T-helper 9 cell (primary cell): ENCODE measurements around the gene ASAP2.

Source experiments
- DNase-seq: peaks from one replicate; pipeline ENCODE4 v3.0.0-alpha.2; 2020

The ASAP2 gene

GRCh38 chr2:9410108-9410507 is 203.5 kb downstream of the ASAP2 start:
- no peak for DNase-seq

GRCh38 chr2:9412781-9413180 is 206.2 kb downstream of the ASAP2 start:
- no peak for DNase-seq

GRCh38 chr2:9415516-9416169 is 209.0 kb downstream of the ASAP2 start:
- no peak for DNase-seq

- no peak for DNase-seq
Measured at GRCh38 chr2:9416267-9416961, 209.8 kb downstream of the ASAP2 start.

- no peak for DNase-seq
Measured at GRCh38 chr2:9416962-9417316, 210.3 kb downstream of the ASAP2 start.

- DNase-seq = no peak
Measured at GRCh38 chr2:9417725-9418124, 211.1 kb downstream of the ASAP2 start.

GRCh38 chr2:9418746-9419145 is 212.1 kb downstream of the ASAP2 start:
- DNase-seq = no peak

GRCh38 chr2:9419541-9419940 is 212.9 kb downstream of the ASAP2 start:
- no peak for DNase-seq

- DNase-seq = no peak
Measured at GRCh38 chr2:9420495-9420894, 213.9 kb downstream of the ASAP2 start.

GRCh38 chr2:9422321-9423099 is 215.9 kb downstream of the ASAP2 start:
- DNase-seq = peak; percentile 25

GRCh38 chr2:9423100-9423921 is 216.7 kb downstream of the ASAP2 start, which contains the start of the genes CPSF3 and ITGB1BP1:
Gene CPSF3 (plus strand): TSS chr2:9423654. CDS start chr2:9423774, 120 bp downstream.
Gene ITGB1BP1 (minus strand): TSS chr2:9423528. CDS start chr2:9418697, 4,831 bp downstream.
- peak; percentile 91 for DNase-seq

- DNase-seq = peak; percentile 4
Measured at GRCh38 chr2:9423922-9424272, 217.3 kb downstream of the ASAP2 start.

GRCh38 chr2:9424447-9425164 is 218.0 kb downstream of the ASAP2 start:
- no peak for DNase-seq

GRCh38 chr2:9428965-9429577 is 222.5 kb downstream of the ASAP2 start:
- no peak for DNase-seq

- no peak for DNase-seq
Measured at GRCh38 chr2:9430316-9431293, 224.0 kb downstream of the ASAP2 start.

GRCh38 chr2:9434489-9434888 is 227.9 kb downstream of the ASAP2 start:
- DNase-seq = no peak

- DNase-seq = no peak
Measured at GRCh38 chr2:9439536-9439935, 232.9 kb downstream of the ASAP2 start.

GRCh38 chr2:9440058-9440727 is 233.6 kb downstream of the ASAP2 start:
- DNase-seq = no peak

- DNase-seq = no peak
Measured at GRCh38 chr2:9441556-9441955, 234.9 kb downstream of the ASAP2 start.

- DNase-seq = no peak
Measured at GRCh38 chr2:9443526-9443925, 236.9 kb downstream of the ASAP2 start.
